Urinary bladder (tissue), 4 donors: ENCODE data around the gene UBE2L5. TPM values are rescaled to one million over a fixed set of nuclear protein-coding genes. Genes with fewer than 3 reads are reported as not detected.

ENCODE experiments used
- DNase-seq: peaks from one replicate; pipeline ENCODE4 v3.0.0-alpha.2; 2015; ENCODE audit errors: extremely low spot score
- H3K27ac ChIP-seq: one replicate; pipeline ENCODE4 v1.5.1; 2013; ENCODE audit warnings: low read depth, mild to moderate bottlenecking, moderate library complexity
- H3K36me3 ChIP-seq: one replicate; pipeline ENCODE4 v1.6.1; 2013; ENCODE audit warnings: mild to moderate bottlenecking, moderate library complexity; ENCODE audit not compliant: insufficient read depth
- H3K4me1 ChIP-seq: one replicate; pipeline ENCODE4 v1.6.1; 2013; ENCODE audit warnings: mild to moderate bottlenecking, moderate library complexity; ENCODE audit not compliant: insufficient read depth
- H3K4me3 ChIP-seq: one replicate; pipeline ENCODE4 v1.5.1; 2013; ENCODE audit warnings: low read depth, low read length
- WGBS: extraction: QIAGEN DNeasy Blood & Tissue Kit; methylation state at CpG from one replicate; pipeline ENCODE4 v1.1.7; 2013; 5-methylcytosine and 5-hydroxymethylcytosine counted together
- polyA plus RNA-seq: library from polyadenylated mRNA; stranded (reverse); fragments of 200-250 nt; gene quantifications from one replicate; pipeline ENCODE4 v1.2.3, GENCODE V29; 2013
- total RNA-seq: library from RNA; depleted of rRNA; stranded (reverse); fragments of >200 nt; gene quantifications from one replicate; pipeline ENCODE4 v1.2.3, GENCODE V29; 2014
- donor health status: healthy with polysubstance abuse.
- donor health status: healthy.

Gene UBE2L5
- total and polyA plus RNA-seq, 2 donors, result 0.20 to 0.21 TPM

GRCh38 chr13:30395192-30396158, 26.8 kb upstream of the UBE2L5 start:
- Histone ChIP-seq H3K4me3 (peak overlapping the region; percentile 40), H3K27ac (peak overlapping the region; percentile 90), H3K36me3 (no peaks in the 10 kb centered on the region), H3K4me1 (no peaks in the 10 kb centered on the region)
- DNase-seq, result peak; percentile 81
- WGBS, result 1% methylated on average over 19 of the region's 19 CpGs

- no peak for DNase-seq
- H3K4me1 ChIP-seq, result no peaks in the 10 kb centered on the region
- H3K4me3 ChIP-seq, result no peak overlapping the region
- no peak overlapping the region for H3K27ac ChIP-seq
- whole genome bisulfite sequencing, result 73% methylated on average over 8 of the region's 8 CpGs
- H3K36me3 ChIP-seq, result no peaks in the 10 kb centered on the region
These were observed 25.7 kb upstream of the UBE2L5 start for GRCh38 chr13:30396434-30397075.

GRCh38 chr13:30398601-30399072, 23.7 kb upstream of the UBE2L5 start:
- H3K27ac ChIP-seq, result no peak overlapping the region
- H3K4me1 ChIP-seq, result no peaks in the 10 kb centered on the region
- H3K36me3 ChIP-seq, result no peaks in the 10 kb centered on the region
- WGBS, result 77% methylated on average over 7 of the region's 7 CpGs
- H3K4me3 ChIP-seq, result no peak overlapping the region
- DNase-seq, result no peak

- H3K27ac ChIP-seq, result no peak overlapping the region
- no peak overlapping the region for H3K4me3 ChIP-seq
- no peak for DNase-seq
- WGBS, result 96% methylated on average over 2 of the region's 2 CpGs
- no peaks in the 10 kb centered on the region for H3K36me3 ChIP-seq
- peaks cover 2% of the 10 kb centered on the region for H3K4me1 ChIP-seq
These were observed 21.9 kb upstream of the UBE2L5 start for GRCh38 chr13:30400376-30400775.

GRCh38 chr13:30401347-30401746, 20.9 kb upstream of the UBE2L5 start:
- no peak for DNase-seq
- no peak overlapping the region for H3K4me3 ChIP-seq
- WGBS, result 88% methylated on average over 5 of the region's 5 CpGs
- peaks cover 2% of the 10 kb centered on the region for H3K4me1 ChIP-seq
- H3K36me3 ChIP-seq, result no peaks in the 10 kb centered on the region
- no peak overlapping the region for H3K27ac ChIP-seq

GRCh38 chr13:30403456-30403855, 18.8 kb upstream of the UBE2L5 start:
- WGBS, result 82% methylated on average over 6 of the region's 6 CpGs
- DNase-seq, result no peak
- H3K4me1 ChIP-seq, result peaks cover 2% of the 10 kb centered on the region
- H3K36me3 ChIP-seq, result no peaks in the 10 kb centered on the region
- no peak overlapping the region for H3K4me3 ChIP-seq
- H3K27ac ChIP-seq, result no peak overlapping the region

- Histone ChIP-seq H3K36me3 (no peaks in the 10 kb centered on the region), H3K4me3 (no peak overlapping the region), H3K4me1 (peaks cover 2% of the 10 kb centered on the region), H3K27ac (no peak overlapping the region)
- DNase-seq, result no peak
- WGBS, result 74% methylated on average over 5 of the region's 5 CpGs
These were observed 18.1 kb upstream of the UBE2L5 start for GRCh38 chr13:30404207-30404606.

- Histone ChIP-seq H3K27ac (no peak overlapping the region), H3K4me1 (peaks cover 2% of the 10 kb centered on the region), H3K36me3 (no peaks in the 10 kb centered on the region), H3K4me3 (no peak overlapping the region)
- DNase-seq, result no peak
- WGBS, result 94% methylated on average over 8 of the region's 8 CpGs
These were observed 15.4 kb upstream of the UBE2L5 start for GRCh38 chr13:30406779-30407416.

- Histone ChIP-seq H3K4me3 (peak overlapping the region; percentile 2), H3K4me1 (peaks cover 2% of the 10 kb centered on the region), H3K27ac (peak overlapping the region; percentile 85), H3K36me3 (no peaks in the 10 kb centered on the region)
- peak; percentile 81 for DNase-seq
- WGBS, result 11% methylated on average over 51 of the region's 51 CpGs
These were observed 13.8 kb upstream of the UBE2L5 start for GRCh38 chr13:30408319-30409101.

GRCh38 chr13:30409886-30410704, 12.2 kb upstream of the UBE2L5 start:
- H3K36me3 ChIP-seq, result no peaks in the 10 kb centered on the region
- H3K27ac ChIP-seq, result no peak overlapping the region
- WGBS, result 72% methylated on average over 13 of the region's 13 CpGs
- no peaks in the 10 kb centered on the region for H3K4me1 ChIP-seq
- no peak for DNase-seq
- no peak overlapping the region for H3K4me3 ChIP-seq

GRCh38 chr13:30410705-30411125, 11.6 kb upstream of the UBE2L5 start:
- no peak for DNase-seq
- Histone ChIP-seq H3K36me3 (no peaks in the 10 kb centered on the region), H3K27ac (no peak overlapping the region), H3K4me3 (no peak overlapping the region), H3K4me1 (no peaks in the 10 kb centered on the region)
- 86% methylated on average over 2 of the region's 2 CpGs for WGBS

GRCh38 chr13:30412346-30412745, 9.9 kb upstream of the UBE2L5 start:
- H3K4me1 ChIP-seq, result no peaks in the 10 kb centered on the region
- H3K4me3 ChIP-seq, result no peak overlapping the region
- no peaks in the 10 kb centered on the region for H3K36me3 ChIP-seq
- no peak for DNase-seq
- no peak overlapping the region for H3K27ac ChIP-seq
